Hematopoietic multipotent progenitor cell treated with erythropoietin and hydrocortisone succinate and interleukin-3 and kit ligand, for 17 days (in vitro differentiated cells): ENCODE measurements around the gene PLEKHM2.
"Not testable (repeated sequence)": the region's sequence is repeated elsewhere in the genome, so short reads cannot be mapped to it uniquely, and the experiment has no call there.

ENCODE experiments used
- DNase-seq: peaks from one replicate; pipeline ENCODE4 v3.0.0-alpha.2; 2015; ENCODE audit warnings: low spot score

PLEKHM2 gene

DNA sequence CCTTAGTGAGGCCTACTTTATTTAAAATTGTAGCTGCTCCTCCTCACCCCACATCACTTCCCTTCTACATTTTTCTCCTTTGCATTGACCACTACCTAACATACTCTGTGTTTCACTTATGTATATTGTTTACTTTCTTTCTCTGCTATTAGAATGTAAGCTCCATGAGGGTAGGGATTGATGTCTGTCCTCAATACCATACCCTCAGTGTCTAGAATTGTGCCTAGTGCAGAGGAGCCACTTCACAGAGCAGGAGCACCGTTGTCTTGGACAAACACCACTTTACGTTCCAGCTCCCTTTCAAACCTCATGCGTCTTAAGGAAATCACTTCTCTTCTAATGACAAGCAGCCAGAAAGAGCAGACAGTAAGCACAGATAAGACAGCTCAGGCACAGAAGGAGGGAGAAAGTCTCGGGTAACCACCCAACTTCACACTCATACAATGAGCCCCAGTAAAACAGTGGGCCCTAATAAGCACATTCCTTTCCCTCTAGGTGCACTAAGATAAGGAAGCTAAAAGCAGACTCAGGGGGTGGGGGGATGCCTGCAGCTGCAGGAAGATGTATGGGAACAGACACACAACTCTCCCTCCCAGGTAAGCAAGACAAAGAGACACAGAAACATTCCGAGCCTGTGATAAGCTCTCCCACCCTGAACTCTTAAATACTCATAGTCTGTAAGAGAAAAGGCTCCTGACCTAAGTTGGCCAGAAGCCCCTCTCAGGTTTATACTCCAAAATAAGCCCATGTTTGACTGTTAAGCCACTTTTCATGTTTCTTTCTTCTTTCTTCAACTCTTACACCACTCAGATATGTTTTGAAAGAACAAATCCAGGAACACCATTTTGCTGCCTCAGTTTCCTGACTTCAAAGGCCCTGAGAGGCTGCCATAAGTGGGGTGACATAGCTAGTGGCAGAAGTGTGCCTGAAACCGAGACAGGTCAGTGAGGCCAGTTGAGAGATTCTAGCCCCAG is 7.1 kb upstream of the PLEKHM2 start:
- DNase-seq: peak; percentile 30

DNA sequence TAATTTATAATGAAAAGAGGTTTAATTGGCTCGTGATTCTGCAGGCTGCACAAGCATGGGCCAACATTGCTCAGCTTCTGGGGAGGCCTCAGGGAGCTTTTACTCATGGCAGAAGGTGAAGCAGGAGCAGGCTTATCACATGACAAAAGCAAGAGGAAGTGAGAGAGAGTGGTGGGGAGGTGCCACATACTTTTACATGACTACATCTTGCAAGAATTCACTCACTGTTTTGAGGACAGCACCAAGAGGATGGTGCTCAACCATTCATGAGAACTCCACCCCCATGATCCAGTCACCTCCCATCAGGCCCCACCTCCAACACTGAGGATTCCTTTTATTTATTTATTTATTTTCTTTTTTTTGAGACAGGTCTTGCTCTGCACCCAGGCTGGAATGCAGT is 5.5 kb upstream of the PLEKHM2 start:
- DNase-seq: no peak

DNA sequence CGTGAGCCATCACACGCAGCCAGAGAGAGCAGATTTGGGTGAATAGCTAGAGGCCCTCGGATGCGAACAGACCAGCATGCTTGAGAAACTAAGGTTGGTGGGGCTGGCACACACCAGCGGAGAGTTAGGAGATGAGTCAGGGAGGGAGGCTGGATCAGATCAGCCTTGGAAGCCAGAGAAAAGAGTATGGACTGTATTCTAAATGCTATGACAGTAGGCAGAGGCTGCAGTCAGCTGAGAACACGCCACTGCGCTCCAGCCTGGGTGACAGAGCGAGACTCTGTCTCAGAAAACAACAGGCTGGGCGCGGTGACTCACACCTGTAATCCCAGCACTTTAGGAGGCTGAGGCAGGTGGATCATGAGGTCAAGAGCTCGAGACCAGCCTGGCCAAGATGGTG is 4.0 kb upstream of the PLEKHM2 start:
- no peak for DNase-seq

DNA sequence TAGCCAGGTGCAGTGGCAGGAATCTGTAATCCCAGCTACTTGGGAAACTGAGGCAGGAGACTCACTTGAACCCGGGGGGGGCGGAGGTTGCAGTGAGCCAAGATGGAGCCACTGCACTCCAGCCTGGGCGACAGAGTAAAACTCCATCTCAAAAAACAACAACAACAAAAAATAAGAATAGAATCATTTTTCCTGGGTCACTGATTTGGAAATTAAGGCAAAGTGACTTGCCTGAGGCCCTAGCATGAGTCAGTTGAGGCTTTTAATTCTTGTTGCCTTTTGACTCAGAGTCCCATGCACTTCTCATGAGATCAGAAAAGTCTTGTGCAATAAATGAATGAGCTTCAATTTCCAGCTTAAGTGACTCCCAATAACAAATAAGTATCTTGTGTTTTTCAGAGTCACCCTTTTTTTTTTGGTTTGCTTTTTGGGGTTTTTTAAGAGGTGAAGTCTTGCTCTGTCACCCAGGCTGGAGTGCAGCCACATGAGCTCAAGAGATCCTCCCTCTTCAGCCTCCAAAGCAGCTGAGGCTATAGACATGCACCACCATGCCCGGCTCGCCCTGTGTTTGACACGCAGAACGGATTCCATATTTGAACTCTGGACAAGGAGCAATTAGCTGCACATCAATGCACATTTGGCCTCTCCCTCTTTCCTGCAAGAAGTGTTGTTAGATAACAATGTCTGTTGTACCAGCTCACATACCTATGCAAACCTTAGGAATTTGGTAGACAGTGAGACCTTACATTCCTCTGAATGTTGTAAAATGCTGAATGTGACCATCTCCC is 3.4 kb upstream of the PLEKHM2 start:
- peak; percentile 48 for DNase-seq

DNA sequence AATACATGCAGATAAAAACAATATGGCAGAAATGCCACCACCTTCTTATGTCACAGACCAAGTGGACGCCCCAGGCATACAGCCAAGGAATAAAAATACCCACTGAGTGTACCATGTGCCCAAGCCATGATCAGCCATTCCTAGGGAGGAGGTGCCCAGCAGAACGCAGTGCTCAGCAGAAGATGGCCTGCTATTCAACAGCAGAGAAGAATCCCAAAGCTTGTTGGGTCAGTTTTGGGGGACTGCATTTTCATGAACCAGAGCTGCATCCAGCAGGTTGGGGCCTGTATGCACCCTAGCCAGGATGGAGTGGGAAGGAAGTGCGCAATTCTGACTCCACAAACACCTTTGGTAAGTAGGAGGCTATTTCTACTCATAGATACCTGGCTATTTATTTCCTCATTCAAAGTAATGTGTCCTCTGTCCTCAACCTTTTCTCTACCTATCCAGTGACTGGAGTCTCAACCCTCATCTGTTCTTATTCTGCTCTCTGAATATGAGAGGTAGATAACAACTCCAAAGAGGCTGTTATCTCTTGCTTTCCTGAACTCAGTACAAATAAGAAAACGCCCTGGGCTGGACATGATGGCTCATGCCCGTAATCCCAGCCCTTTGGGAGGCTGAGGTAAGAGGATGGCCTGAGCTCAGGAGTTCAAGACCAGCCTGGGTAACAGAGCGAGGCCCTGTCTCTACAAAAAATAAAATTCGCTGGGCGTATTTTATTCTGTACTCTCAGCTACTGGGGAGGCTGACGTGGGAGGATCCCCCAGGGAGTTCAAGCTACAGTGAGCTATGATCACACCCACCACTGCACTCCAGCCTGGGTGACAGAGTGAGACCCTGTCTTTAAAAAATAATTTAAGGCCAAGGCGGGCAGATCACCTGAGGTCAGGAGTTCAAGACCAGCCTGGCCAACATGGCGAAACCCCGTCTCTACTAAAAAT is 2.5 kb upstream of the PLEKHM2 start:
- no peak for DNase-seq

DNA sequence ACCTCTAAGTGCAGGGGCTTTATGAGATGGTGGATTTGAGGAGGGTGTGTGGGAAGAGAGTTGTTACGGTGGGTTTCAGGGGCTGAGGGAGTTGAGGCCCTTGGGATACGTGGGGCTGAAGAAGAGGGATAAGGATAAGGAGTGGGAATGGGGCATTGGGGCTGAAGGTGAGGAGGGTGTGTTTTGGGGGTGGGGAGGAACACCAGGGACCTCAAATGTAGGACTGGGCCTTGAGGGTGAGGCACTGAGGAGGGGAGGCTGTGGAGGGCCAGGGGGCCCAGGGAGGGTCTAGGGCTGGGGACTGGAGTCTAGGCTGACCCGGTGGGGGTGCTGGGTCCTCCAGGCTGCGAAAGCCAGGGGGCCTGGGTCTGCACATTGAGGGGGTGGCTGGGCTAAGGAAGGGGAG is 1.2 kb upstream of the PLEKHM2 start:
- DNase-seq: no peak

DNA sequence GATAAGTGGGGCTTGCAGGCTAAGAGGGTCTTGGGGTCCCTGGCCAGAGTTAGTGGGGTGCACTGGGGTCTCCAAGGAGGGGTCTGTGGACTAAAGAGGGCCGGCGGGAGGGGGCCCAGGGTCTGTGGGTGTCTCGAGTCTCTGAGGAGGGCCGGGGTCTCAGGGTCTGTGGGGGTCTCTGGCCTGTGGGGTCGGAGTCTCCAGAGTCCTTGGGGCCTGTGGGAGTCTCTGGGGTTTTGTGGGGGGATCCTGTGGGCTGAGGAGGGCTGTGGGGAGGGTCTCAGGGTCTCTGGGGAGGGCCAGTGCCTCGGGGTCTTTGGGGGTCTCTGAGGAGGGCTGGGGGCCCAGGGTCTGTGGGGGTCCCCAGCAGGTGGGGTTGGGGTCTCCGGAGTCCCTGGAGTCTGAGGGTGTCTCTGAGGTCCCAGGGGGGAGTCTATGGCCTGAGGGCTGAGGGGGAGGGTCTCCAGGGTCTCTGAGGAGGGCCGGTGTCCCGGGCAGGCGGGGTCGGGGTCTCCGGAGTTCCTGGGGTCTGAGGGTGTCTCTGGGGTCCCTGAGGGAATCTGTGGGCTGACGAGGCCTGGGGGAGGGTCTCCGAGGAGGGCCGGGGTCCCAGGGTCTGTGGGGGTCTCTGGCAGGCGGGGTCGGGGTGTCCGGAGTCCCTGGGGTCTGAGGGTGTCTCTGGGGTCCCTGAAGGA is 628 bp upstream of the PLEKHM2 start:
- DNase-seq: no peak

DNA sequence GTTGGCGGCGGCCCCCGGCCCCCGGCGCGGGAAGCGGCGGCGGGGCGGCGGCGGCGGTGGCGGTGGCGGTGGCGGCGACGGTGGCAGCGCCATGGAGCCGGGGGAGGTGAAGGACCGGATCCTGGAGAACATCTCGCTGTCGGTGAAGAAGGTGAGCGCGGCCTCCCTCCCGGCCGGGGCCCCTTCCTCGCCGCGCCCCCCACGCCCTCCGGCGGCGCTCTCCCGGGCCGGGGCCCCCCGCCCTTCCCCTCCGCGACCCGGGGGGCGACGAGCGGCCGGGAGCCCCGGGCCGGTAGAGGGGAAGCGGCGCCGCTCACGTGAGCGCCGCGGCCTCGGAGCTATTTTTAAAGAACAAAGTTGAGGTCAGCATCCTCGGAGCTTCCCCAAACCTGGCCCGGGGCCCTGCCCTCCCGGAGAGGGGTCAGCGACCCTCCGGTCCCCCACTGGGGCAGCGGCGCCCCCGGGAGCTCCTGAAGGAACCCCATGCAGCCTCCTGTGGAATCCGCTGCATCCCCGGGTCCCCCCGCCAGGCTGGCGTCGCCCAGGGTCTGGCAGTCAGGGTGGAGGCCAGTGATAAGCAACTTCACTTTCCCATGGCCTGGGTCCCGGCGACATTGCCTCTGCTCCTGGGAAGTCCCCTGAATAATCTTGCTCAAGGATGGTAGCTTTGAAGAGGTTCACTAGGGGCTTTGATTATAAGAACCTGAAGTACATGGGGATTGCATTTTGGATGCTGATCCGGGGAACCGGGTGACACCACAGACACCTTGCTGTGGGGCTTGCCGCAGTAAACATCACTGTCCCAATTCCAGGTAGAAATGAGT is 560 bp downstream of the PLEKHM2 start:
- DNase-seq: peak; percentile 69

DNA sequence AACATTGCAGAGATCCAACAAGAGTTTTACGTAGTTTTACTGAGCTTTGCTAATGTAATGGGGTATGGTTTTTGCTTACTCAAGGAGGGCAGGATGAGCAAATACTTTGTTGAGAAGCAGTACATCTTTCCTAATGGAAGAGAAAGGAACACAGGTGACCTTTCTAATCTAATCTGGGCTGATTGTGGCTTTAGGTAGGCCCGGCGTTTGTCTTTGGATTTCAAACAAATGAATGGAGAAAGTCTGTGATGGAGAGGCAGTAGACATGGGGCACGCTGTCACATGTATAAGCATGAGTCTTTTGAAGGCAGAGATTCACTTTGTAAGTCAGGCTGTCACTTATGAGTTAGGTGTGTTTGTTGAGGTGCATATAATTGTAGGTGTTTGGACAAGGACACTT is 1.7 kb downstream of the PLEKHM2 start:
- DNase-seq: no peak

DNA sequence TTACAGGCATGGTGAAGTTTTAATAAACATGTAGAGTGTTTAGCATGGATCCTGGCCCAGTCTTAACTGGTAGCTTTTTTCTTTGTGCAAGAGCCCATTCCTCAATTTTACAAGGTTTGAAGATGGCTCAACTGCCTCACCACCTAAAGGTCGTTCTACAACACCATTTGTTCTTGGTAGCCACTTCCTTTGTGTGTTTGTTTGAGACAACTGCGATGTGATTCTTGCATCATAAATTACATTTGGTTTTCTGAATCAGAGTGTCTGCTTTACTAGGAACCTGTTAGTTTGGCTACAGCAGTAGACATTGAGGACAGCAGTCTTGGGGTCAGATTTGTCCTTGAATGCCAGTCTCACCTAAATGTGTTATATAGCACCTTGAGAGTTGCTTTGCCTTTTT is 3.3 kb downstream of the PLEKHM2 start:
- DNase-seq: no peak

DNA sequence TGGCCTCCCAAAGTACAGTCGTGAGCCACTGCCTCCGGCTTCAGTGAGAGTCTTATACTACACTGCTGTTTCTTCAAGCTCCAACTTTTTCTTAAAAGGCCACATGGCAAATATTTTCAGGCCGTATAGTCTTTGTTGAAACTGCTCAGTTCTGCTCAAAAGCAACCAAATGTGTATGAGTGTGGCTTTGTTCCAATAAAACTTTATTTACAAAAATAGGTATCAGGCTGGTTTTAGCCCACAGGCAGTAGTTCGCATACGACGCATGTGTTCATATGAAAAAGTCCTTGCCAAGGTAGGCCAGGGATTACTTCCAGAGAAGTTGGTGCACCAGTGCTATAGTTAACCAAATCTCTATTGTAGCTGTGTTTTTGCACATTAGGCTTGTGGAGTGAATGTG is 6.2 kb downstream of the PLEKHM2 start:
- DNase-seq: no peak

DNA sequence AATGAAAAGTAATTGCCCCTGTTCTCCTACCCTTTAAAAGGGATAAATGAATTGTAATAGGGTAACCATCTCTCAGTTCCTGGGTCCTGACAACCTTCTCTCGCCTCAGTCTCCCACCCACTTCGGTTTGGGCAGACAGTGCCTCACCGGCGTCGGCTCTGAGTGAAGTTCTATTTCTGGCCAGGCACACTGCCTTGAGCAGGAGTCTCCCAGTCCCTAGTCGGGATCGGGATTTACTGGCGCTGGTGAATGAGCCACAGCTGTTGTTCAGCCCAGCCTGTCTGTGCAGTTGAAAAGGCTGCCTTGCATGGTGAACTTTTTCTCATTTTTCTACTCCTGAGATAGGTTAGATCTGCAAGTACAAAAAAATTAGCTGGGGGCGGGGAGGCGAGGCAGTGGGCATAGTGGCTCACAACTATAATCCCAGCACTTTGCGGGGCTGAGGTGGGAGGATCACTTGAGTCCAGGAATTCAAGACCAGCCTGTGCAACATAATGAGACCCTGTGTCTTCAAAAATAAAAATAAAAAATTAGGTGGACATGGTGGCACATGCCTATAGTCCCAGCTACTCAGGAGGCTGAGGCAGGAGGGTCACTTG is 7.4 kb downstream of the PLEKHM2 start:
- DNase-seq: no peak

DNA sequence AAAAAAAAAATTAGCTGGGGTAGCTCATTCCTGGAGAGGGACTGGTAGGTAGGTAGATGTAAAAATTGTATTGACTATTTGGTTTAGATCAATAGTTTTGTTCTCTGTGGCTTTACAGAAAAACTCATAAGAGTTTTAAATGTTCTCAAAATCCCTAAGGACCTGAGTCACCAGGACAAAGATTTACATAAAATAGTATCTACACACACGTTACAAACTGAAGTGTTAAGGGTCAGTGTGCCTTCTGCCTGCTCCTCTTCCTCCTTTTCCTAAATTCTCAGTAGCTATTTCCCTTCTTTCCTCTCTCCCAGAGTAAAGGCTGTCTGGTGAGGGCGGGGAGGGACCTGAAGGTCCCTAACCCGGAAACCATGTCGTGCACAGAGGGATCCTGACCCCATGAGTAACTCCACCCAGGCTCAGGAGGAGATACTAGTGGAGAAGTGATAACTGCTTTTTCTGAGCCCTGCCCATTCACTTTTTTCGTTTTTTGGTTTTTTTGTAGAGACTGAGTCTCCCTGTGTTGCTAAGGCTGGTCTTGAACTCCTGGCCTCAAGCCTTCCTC is 8.1 kb downstream of the PLEKHM2 start:
- DNase-seq: peak; percentile 36

DNA sequence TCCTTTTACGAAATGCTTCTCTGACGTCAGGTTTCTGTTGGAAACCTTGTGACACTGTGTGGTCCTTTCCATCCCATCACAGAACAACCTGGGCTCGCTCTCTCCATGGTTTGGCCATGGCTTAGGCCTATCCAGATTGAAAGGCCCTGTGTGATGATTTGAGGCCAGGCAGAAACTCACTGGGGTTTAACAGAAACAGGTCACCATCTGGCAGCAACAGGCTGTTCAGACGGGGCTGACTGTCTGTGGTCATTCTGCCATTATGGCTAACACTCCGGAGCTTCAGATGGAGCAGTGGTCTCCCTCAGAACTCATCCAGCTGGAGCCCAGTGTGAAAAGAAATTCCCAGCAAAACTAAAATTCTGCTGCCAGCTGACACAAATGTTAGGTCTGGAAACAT is 9.3 kb downstream of the PLEKHM2 start:
- no peak for DNase-seq

DNA sequence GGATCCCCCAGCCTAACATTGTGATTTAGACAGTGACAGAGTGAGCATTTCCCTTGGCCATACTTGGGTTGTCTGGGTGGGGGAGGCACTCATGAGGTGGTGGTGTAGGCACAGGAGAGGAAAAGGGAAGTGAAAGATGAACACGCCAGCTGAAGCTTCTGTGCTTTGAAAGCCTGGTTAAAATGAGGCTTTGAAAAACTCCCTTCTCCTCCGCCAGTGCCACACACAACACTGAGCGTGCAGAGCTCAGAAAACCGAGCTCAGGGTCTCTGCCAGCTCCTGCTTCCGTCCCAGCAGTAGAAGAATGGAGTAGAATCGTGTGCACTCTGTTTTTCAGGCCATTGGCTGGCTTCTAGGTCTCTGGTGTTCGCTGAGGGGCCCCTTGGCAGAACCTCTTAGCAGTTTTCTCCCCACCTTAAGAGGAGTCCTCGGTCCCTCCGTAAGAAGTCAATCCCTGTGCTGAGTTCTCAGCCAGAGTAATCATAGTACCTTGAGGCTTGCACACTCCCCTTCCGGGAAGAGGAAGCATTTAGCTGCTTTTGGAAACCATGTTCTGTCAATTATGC is 12.9 kb downstream of the PLEKHM2 start:
- DNase-seq: no peak

DNA sequence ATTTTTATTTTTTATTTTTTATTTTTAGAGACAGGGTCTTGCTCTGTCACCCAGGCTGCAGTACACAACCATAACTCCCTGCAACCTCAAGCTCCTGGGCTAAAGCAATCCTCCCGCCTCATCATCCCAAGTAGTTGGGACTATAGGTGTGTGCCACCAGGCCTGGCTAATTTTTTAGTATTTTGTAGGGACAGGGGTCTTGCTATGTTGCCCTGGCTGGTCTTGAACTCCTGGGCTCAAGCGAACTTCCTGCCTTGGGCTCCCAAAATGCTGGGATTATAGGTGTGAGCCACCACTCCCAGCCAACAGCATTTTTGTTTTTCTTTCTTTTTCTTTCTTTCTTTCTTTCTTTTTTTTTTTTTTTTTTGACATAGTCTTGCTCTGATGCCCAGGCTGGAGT is 14.1 kb downstream of the PLEKHM2 start:
- DNase-seq: no peak

DNA sequence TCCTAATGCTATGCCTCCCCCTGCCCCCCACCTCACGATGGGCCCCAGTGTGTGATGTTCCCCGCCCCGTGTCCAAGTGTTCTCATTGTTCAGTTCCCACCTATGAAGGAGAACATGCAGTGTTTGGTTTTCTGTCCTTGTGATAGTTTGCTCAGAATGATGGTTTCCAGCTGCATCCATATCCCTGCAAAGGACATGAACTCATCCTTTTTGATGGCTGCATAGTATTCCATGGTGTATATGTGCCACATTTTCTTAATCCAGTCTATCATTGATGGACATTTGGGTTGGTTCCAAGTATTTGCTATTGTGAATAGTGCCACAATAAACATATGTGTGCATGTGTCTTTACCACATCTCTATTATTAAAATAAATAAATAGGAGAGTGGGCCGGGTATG is 15.2 kb downstream of the PLEKHM2 start:
- not testable (repeated sequence) for DNase-seq

DNA sequence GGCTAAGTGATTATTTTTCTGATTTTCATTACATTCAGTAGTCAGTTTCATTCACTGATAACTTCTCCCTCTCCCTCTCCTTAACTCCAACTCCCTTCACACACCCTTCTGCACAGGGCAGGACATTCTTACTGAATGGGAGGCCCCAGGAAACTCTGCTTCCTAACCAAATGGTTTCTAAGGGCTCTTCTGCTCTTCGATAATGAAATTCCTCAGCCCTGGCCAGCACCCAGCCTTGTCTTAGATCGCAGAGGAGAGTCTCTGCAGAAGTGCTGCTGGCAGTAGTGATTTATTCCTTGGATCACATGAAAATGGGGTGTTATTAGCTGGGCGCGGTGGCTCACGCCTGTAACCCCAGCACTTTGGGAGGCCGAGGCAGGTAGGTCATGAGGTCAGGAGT is 16.4 kb downstream of the PLEKHM2 start:
- no peak for DNase-seq

DNA sequence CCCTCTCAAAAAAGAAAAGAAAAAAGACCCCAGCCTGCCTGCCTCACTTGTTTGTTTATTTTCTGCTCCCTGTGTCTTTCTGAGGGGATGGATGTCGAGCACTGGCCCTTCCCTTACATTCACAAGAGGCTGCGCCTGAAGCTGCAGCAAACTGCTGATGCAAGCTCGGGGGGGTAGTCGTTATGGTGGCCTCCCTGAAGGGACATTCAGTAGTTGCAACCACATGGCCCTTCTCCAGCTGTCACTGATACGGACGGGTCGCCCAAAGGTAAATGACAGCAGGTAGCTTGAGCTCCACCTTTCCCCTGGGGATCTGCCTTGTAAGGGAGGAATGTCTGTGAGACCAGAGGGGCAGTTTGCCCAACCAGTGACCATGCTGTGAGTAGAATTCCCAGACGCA is 17.7 kb downstream of the PLEKHM2 start:
- DNase-seq: no peak
